ENCODE data around the gene RUNX2. TPM values are rescaled to one million over a fixed set of nuclear protein-coding genes. Genes with fewer than 3 reads are reported as not detected.

The RUNX2 gene
- polyA plus RNA-seq, 1 of the 3 experiments (the other 2 are of a cell fraction): 4.4 TPM

DNA sequence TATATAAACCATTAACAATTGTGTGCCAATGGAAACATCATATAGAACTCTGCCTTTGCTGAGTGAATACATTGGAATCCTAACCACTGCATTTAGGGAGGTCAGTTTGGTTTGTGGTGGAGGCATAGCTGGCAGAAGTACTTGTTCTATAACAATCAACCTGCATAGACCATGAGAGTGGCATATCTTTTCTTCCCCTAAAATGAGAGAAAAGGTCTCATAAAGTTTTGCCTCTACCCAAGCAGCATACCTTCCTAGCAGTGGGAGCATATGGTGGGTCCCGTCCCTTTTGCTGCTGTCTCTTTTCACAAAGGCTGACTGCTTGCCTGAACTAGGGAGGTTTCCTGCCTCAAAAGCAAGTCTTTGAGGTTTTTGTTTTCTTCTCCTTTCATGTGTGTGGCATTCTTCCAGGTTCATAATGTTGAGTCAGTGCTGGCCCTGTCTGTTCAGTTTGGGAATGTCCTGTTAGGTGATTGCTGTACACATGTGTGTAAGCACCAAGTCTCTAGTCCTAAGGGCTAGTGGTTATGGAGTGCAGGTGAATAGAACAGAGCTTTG lies 110.8 kb downstream of the RUNX2 start (continued):
- TF ChIP-seq MEF2A (IDR thresholded peaks at IDR 0.05; ENCODE audit: borderline replicate concordance, low read depth): no peak; the same call in 1 of the 2 replicates
- no peak for TF ChIP-seq REST (IDR thresholded peaks at IDR 0.05; ENCODE audit: low read depth, low read length)
- TF ChIP-seq GATA2 (CRISPR knock-in tag; IDR thresholded peaks at IDR 0.05): no peak
- no peak for TF ChIP-seq RCOR1 (IDR thresholded peaks at IDR 0.05; ENCODE audit: low read length)
- TF ChIP-seq, protein P1, sequence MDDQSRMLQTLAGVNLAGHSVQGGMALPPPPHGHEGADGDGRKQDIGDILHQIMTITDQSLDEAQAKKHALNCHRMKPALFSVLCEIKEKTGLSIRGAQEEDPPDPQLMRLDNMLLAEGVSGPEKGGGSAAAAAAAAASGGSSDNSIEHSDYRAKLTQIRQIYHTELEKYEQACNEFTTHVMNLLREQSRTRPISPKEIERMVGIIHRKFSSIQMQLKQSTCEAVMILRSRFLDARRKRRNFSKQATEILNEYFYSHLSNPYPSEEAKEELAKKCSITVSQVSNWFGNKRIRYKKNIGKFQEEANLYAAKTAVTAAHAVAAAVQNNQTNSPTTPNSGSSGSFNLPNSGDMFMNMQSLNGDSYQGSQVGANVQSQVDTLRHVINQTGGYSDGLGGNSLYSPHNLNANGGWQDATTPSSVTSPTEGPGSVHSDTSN (IDR thresholded peaks at IDR 0.05): peak; percentile 14
- TF ChIP-seq TCF12 (IDR thresholded peaks at IDR 0.05): peak; percentile 55
- no peak for TF ChIP-seq ELF1 (IDR thresholded peaks at IDR 0.05)
- peak; percentile 55 for TF ChIP-seq JUND (IDR thresholded peaks at IDR 0.05)
- no peak for TF ChIP-seq YY1 (IDR thresholded peaks at IDR 0.05; ENCODE audit: low read depth)
- TF ChIP-seq FOSL2 (IDR thresholded peaks at IDR 0.05; ENCODE audit: borderline replicate concordance, low read depth): peak; percentile 38; the same call in 1 of the 2 replicates
- TF ChIP-seq, protein P2, sequence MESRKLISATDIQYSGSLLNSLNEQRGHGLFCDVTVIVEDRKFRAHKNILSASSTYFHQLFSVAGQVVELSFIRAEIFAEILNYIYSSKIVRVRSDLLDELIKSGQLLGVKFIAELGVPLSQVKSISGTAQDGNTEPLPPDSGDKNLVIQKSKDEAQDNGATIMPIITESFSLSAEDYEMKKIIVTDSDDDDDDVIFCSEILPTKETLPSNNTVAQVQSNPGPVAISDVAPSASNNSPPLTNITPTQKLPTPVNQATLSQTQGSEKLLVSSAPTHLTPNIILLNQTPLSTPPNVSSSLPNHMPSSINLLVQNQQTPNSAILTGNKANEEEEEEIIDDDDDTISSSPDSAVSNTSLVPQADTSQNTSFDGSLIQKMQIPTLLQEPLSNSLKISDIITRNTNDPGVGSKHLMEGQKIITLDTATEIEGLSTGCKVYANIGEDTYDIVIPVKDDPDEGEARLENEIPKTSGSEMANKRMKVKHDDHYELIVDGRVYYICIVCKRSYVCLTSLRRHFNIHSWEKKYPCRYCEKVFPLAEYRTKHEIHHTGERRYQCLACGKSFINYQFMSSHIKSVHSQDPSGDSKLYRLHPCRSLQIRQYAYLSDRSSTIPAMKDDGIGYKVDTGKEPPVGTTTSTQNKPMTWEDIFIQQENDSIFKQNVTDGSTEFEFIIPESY (IDR thresholded peaks at IDR 0.05; ENCODE audit: borderline replicate concordance, low read depth): no peak
- TF ChIP-seq, protein P3, sequence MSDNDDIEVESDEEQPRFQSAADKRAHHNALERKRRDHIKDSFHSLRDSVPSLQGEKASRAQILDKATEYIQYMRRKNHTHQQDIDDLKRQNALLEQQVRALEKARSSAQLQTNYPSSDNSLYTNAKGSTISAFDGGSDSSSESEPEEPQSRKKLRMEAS (IDR thresholded peaks at IDR 0.05; ENCODE audit: low read depth): no peak; the same call in 1 of the 2 replicates
- TF ChIP-seq GABPA (IDR thresholded peaks at IDR 0.05; ENCODE audit: low read depth): no peak
- no peak for TF ChIP-seq TAF1 (IDR thresholded peaks at IDR 0.05; ENCODE audit: borderline replicate concordance, low read depth, low read length)
- TF ChIP-seq, protein P4, sequence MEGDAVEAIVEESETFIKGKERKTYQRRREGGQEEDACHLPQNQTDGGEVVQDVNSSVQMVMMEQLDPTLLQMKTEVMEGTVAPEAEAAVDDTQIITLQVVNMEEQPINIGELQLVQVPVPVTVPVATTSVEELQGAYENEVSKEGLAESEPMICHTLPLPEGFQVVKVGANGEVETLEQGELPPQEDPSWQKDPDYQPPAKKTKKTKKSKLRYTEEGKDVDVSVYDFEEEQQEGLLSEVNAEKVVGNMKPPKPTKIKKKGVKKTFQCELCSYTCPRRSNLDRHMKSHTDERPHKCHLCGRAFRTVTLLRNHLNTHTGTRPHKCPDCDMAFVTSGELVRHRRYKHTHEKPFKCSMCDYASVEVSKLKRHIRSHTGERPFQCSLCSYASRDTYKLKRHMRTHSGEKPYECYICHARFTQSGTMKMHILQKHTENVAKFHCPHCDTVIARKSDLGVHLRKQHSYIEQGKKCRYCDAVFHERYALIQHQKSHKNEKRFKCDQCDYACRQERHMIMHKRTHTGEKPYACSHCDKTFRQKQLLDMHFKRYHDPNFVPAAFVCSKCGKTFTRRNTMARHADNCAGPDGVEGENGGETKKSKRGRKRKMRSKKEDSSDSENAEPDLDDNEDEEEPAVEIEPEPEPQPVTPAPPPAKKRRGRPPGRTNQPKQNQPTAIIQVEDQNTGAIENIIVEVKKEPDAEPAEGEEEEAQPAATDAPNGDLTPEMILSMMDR (IDR thresholded peaks at IDR 0.05): no peak
- no peak for TF ChIP-seq MXI1 (IDR thresholded peaks at IDR 0.05; ENCODE audit: low read depth, low read length)
